NCI-H2227 treated with DMSO at 0.1 percent for 48 hours (cell line): ENCODE measurements around the gene SPAG9.
A peak's percentile ranks its signal among the peaks of the same experiment; 100 is the strongest.
"Not testable (repeated sequence)": the region's sequence is repeated elsewhere in the genome, so short reads cannot be mapped to it uniquely, and the experiment has no call there.

Experiments
- DNase-seq: peaks from one replicate; lab custom pipeline; 2025; lab: John Stamatoyannopoulos, UW

SPAG9 gene

DNA sequence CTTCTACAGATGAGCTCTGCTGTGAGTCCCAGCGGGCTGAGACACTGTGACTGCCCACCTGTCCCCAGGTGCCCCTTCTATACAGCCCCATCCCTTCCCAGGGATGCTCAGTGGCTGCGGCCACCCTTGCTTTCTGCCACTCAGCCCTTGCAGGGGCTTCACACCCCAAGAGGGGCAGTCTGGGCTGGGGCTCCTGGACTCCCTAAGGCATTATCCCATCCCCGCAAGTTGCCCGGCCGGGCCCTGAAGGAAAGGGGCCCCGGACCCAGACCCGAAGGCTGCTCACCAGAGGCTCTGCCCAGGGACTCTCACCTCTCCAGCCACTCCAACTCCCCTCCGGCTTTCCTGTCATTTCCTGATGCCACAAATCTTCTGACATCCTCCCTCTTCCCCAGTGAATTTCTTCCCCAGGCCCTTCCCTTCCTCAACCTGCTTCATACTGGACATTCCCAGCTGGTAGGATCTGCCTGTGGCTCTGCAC is 166.0 kb downstream of the SPAG9 start:
- no peak for DNase-seq

DNA sequence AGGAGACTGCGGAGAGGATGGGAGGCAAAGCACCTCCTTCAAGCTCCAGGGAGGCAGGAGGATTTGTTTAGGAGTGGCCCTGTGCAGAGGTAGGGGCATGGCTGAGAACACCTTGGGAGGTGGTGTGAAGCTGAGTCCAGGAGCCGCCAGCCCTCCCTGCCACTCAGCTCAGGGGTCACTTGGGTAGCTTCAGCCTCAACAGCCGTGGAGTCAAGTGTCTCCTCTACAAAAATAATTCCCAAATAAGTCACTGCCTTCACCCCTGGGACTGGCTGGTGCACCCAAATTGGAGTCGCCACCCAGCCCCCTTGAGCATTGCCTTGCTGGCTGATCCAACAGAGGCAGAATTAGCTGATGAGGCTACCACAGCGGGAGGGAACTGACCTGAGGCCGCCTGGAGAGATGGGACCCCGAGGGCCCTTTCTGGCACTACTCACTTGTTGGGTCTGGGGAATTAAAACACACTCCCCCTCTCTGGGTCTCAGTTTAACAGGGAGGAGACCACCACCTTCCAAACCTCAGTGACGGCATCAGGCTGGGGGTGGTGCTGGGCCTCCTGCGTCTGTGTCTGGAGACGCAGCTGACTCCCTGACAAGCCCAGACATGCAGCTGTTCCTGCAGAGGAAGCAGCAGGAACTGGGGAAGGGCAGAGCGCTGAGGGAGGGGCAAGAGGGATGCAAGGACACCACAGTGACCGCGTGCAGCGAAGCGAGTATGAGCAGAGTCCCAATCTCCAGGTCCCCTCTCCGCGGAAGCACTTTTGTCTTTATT is 166.7 kb downstream of the SPAG9 start:
- DNase-seq, result peak; percentile 62

DNA sequence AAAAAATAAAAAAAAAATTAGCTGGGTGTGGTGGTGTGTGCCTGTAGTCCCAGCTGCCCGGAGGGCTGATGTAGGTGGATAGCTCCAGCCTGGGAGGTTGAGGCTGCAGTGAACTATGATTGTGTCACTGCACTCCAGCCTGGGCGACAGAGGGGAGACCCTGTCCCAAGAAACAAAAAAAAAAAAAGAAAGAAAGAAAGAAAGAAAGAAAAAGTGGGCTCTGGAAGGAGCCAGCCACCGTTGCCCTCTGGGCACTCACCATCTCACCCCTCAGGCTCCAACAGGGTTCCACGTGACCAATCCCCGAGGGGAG is 167.2 kb downstream of the SPAG9 start:
- no peak for DNase-seq

DNA sequence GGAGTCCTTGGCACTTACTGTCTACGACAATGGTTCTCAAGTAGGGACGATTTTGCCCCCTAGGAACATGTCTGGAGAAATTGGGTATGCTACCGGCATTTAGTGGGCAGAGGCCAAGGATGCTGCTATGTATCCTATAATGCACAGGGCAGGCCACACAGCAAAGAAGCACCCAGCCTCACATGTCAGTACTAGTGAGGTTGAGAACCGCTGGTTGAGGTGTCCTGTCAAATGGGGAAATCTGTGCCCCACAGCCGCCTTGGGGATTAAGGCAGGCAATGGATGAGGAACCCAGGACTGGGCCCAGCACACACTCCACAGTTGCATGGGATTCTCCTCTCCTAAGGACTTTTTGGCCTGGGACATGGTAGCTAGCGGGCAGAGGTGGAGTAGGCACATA is 167.8 kb downstream of the SPAG9 start:
- DNase-seq, result no peak

DNA sequence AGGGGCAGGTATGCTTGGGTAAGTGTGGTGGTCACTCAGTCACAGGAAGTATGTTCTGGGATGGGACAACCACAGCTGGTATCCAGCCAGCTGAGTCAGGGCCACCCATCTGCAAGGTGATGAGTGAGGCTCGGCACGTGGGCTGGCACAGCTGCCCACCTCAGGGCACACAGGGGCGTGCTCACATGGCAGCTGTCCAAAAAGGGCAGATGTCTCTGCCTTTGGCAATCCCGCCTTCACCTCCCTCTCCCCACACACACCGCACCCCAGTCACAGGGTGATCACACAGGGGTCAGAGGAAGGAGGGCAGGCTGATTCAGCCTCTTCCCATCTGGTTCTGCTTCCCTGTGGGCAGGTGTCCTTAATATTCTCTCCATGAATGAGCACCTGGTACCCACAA is 168.7 kb downstream of the SPAG9 start:
- no peak for DNase-seq

DNA sequence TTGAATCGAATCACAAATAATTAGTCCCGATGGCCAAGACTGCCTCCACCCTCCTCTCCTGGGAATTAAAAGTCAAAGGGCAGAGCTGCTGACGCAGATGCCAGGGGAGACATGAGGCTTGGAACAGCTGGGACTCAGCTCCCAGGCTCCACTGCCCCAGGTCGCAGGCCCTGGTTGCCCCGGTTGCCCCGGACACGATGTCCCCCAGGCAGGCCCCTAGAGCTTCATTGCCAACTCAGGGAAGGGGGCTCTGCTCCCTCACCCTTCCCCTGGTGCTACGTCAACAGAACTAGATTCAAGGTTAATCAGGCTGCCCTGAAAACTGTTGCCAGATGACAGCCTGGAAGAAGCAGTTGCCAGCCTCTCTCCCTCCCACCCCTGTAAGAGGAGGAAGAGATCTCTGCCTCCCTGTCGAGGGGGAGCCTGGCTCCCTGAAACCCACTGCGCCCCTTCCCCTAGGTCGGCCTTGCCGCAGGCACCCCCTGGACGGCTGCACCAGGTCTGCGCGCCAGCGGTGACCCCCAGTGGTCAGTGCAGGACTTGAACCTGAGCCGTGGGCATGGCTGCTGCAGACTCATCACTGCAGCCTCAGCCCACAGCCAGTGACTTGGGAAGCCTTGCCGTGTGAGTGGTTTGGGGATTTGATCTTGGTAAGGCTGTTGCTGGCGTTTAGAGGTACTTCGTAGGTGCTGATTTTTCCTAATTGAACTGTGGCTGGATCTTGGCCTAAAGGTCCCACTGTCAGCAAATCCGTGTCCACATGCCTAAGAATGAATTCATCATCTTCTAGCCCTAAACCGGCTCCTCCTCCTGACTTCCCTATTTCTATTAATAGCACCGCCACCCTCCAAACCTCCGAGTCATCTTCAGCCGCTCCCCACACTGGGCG is 170.4 kb downstream of the SPAG9 start:
- DNase-seq, result peak; percentile 53

DNA sequence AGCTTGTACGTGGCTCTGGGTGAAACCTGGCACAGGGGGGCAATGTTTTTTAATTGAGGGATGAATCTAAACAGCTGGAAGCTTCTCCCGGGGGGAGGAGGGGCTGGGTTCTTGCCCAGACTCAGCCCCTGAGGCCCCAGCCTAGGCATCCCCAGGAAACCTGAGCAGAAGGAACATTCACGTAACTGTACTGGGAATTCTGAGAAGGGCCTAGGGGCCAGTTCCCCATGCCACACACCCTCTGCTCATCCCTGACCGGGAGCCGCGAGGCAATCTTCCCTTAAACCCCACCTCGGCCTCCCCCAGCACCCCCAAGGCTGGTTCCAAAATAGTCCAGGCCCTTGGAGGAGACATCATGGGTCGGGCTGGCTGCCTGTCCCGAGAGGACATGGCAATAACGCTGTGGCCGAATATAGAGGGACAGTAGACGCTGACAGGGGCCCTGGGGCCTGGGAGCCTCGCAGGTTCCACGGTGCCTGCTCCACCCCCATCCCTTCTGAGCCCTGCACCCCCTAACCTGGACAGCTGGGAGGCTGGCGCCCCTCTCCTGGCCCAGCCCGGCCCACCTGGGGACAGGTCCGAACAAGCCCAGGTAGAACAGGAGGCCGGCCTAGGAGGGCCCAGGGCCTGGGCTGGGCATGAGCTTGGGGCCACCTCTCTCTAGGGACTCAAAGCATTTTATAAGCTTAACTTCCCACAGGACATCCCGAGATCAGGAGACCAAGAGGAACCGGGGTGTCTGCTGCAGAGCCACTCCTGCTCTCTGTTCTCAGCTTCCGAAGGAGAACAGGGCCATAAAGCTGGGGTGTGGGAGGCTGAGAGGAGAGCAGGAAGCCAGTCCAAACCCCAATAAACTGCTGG is 171.3 kb downstream of the SPAG9 start:
- no peak for DNase-seq

DNA sequence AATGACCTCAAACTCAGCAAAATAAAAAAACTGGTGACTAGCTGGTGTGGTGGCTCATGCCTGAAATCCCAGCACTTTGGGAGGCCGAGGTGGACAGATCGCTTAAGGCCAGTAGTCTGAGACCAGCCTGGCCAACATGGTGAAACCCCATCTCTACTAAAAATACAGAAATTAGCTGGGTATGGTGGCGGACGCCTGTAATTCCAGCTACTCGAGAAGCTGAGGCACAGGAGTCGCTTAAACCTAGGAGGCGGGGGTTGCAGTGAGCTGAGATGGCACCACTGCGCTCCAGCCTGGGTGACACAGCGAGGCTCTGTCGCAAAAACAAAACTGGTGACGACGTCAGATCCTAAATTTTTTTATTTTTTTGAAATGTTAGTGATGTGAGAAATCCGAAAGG is 172.0 kb downstream of the SPAG9 start:
- no peak for DNase-seq

DNA sequence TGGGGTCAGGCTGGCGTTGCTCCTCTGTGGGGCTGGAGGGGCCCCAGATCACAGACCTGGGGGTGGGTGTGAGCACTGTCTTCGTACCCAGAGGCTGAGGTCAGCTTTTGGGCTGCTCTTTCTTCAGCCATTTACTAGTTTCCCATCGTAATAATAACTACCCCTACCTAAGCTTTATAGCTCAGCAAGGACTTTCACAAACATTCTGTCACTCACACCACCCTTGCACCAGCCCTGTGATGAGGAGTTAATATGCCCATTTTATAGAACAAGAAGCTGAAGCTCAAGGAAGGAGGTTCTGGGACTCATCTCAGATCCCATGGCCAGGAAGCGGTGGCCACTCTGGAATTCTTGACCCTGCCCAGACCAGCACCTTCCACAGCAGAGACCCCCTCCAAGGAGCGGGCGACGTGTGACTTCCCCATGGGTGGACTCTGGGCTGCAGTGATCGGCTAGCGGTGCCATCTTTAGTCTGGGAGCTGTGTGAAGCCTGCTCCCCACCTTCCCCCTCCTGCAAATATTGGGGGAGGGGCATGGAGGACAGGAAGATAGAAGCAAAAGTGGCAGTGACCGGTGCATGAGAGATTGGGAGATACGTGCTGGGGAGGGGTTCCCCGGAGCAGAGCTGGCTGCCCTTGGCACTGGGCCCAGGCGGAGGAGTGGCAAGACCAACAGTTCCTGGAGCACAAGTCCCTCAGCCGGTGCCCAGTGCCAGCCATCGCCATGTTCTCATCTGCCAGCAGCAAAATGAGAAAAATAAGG is 172.7 kb downstream of the SPAG9 start:
- no peak for DNase-seq

DNA sequence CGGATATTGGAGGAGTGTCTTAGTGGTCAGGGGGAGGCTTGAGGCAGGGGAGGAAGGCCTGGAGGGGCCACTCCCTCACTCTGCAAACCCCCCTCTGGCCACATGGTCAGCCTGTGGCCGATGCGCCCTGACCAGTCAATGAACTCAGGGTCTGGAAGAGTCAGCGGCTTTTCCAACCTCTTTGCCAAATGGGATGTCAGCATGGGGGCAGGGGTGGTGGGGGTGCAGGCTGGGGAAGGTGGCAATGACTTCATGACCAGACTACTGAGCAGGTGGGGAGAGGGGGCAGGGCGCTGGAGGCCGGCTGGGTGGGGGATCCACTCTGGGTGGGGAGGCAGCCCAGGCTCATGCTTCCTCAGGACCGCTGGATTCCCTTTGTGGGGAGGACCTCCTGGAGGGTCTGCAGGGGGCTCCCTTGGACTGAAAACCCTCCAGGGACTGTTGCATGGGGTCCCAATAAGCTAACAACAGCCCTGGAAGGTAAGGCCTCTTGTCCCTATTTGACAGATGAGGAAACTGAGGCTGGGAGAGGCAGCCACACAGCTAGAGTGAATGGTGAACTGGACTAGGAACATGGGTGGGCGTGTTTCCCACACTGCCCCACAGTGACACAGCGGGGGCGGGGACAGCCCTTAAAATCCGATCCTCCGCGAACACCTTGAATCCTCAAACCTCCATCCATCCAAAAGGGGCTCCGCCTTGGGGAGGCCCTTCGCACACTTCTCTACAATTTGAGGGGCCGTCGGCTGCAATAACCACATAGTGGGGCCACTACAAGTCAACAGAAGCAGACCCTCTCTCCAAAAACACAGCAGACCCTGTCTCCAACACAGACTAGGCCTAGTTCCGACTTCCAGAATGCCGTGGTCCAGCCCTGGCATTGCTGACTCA is 173.5 kb downstream of the SPAG9 start:
- no peak for DNase-seq

DNA sequence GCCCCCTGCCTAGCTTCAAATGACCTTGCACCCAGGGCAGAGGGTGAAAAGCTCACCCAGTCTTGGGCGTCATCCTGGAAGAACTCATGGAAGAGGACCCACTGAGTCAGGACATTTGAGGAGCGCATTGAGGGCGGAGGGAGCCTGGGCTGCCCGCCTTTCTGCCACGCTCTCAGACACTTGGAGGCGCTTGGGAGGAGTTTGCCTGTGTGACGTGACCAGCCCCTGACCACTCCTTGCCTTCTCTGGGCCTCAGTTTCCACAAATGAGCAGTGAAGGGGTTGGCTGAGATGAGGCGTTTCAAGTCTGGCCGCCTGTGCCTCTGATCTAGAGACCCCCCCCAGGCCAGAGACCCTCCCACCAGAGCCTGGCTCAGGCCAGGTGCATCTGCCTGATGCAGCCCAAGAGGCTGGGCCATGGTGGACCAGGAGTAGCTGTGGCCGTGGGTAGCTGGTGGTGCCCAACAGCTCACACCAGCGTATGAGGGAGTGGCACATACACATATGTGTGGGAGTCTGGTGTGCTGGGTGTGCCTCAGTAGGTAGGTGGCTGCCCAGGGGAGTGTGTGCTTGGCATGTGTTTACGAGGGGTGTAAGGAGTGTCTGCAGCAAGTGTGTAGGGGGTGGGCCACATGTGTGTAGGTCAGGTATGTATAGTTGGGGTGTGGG is 174.3 kb downstream of the SPAG9 start:
- no peak for DNase-seq

DNA sequence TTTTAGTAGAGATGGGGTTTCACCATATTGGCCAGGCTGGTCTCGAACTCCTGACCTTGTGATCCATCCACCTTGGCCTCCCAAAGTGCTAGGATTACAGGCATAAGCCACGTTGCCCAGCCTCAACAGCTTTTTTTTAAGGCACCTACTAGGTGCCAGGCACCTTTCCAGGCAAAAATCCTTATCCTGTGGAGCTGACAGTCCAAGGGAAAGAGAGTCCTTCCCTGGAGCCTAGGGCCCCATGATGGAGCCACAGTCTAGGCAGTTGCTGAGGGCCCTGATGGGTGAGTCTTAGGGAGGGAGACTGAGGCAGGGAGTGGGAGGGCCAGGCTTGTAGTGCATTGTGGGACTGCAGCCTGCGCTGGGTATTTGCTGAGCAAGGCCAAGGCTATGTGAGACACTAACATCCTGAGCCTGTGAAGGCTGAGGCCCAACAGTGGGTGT is 174.9 kb downstream of the SPAG9 start:
- DNase-seq, result no peak

DNA sequence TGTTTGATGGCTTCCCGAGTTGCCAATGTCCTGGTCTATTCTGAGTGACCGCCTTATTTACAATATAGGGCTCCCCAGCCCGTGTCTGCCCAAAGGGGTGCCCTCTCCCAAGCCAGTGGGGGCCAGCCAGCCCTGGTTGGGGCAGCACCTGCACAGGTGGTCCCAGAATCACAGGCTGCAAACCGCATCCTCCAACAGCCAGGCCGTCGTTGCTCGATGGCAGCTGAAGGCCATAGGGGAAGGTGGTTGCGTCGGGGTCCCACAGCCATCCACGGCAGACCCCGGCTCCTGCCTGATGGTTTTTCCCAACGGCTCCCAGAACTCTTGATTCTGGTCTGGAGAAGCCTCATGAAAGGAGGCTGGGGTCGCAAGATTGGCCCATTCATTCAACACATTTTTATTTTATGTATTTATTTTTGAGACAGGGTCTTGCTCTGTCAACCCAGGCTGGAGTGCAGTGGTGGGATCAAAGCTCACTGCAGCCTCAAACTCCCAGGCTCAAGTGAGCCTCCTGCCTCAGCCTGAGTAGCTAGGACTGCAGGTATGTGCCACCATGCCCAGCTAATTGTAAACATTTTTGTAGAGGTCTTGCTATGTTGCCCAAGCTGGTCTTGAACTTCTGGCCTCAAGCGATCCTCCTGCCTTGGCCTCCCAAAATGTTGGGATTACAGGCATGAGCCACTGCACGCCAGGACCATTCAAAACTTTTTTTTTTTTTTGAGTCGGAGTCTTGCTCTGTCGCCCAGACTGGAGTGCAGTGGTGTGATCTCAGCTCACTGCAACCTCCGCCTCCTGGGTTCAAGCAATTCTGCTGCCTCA is 175.6 kb downstream of the SPAG9 start:
- no peak for DNase-seq

DNA sequence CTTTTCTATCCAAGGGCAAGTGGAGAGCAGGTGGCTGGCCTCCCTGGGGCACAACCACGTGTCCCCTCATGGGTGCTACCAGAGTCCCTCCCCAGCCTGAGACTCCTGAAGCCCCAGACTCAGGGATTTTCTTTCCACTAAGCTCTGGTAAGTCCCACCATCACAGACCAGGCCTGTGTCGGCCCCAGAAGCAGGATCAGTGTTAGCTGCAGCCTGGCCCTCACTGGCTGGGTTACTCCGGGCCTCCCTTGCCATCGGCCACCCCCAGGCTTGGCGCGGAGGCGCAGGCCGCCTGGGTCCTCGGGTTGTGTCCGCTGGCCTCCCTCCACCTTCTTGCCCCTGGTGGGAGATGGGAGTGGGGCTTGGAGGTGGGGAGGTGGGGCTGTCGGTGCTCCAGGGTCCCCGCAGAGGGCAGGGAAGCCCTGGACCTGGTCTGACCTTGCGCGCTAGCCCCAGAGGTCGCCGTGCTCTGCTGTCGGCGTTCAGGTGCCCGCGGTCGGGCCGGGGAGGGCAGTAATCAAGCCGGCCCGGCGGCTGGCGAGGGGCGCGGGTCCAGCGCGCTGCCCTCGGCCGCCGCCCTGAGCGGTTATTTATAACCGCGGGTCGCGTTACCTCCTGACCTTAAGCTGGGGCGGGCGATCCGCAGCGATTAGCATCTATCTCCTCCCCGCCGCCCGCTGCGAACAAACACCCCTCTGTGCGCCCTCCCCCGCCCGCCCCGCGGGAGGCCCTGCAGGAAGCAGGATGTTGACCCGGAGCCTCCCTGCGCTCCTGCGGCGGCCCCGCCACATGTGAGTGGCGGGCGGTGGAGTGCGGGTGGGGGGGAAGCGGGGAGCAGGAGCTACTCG is 176.4 kb downstream of the SPAG9 start:
- no peak for DNase-seq

DNA sequence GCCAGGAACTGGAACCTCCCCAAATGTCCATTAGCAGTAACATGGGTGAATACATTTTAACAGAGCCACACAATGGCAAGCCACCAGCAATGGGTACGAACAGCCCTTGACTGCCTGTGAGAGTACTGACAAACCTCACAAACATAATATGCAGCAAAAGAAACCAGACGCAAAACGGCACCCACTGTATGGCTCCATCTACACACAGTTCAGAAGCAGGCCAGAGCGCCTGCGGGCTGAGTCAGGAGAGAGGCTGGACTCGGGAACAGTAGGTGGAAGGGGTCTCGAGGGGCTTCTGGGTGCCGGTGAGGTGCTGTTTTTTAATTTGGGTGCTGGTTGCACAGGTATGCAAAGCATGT is 177.1 kb downstream of the SPAG9 start:
- DNase-seq, result no peak

DNA sequence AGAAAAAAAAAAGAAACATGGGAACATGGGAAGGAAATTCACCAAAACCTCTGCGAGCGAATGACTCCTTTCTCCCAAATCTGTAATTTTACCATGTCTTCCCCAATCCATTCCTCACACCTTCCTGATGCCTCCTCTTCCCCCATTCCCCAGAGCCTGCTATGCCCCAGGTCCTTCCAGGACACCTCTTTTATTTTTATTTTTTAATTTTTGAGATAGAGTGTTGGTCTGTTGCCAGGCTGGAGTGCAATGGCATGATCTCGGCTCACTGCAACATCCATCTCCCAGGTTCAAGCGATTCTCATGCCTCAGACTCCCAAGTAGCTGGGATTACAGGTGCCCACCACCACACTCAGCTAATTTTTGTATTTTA is 179.0 kb downstream of the SPAG9 start:
- DNase-seq, result not testable (repeated sequence)

DNA sequence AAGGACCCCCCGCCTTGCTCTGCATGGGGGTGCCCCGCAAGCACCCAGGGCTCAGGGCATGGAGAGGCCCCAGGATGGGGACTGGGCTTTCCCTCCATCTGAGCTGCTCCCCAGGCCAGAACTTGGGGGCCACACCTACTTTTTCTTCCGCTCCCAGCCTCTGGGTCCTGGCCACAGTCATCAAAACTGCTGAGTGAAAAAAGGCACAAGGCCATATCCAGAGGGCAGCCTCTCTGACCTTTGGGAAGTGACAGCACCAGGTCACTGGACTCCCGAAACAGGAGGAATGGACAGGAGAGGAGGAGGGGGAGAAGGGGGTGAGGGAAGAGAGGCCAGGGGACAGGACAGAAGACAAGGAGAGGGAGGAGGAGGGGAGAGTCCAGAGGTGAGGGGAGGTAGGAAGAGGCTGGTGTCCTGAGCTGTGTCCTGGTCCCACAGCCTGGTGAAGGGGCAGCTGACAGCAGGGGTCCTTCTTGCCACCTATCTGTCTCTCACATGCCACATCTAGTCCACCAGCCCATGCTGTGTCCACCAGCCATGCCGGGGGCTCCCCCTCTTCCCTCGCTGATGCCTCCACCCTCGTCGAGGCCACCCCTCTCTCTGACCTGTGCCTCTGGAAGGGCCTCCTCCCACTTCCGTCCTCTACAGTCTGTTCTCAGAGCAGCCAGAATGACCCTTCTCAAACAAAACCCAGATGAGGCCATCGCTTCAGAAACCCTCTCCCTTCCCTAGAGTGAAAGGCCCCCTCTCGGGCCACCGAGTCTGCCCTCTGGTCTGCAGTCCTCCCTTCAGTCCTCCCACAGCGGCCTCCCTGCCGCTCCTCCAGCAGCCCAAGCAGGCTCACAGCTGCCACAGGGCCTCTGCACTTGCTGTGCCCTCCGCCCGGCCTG is 180.6 kb downstream of the SPAG9 start:
- no peak for DNase-seq

DNA sequence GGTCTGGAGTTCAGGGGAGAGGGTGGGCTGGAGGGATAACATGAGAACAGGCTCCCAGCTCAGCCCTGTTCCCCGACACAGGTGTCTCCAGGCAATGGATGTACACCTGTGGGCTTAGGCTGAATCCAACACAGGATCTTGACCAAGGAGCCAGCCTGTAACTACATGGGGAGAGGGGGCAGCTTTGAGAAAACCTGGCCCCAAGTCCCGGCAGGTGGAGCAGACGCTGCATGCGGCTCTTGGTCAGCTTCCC is 181.2 kb downstream of the SPAG9 start:
- DNase-seq, result no peak
